CD4-positive, alpha-beta memory T cell (primary cell): ENCODE results near the gene SMG1. TPM values are rescaled to one million over a fixed set of nuclear protein-coding genes. Genes with fewer than 3 reads are reported as not detected.
A peak's percentile ranks its signal among the peaks of the same experiment; 100 is the strongest.

Experiments used
- CTCF ChIA-PET: fragments of 350-600 bp; sonication (Branson Sonifier 250); formaldehyde crosslinking; loops from one replicate; lab custom pipeline; 2021; ENCODE audit warnings: inconsistent platforms; ENCODE audit not compliant: partially characterized antibody; lab: Charles Lee
- POLR2A ChIA-PET: fragments of 350-600 bp; sonication (Branson Sonifier 250); formaldehyde crosslinking; loops from one replicate; lab custom pipeline; 2021; ENCODE audit not compliant: partially characterized antibody; lab: Charles Lee
- DNase-seq, 5 donors: peaks; one replicate each; pipeline versions ENCODE4 v3.0.0 to v3.0.0-alpha.2; 2020 to 2022; ENCODE audit warnings: mixed read lengths in 1 of 5
- H3K27ac ChIP-seq: one replicate; pipeline ENCODE4 v1.7.0; 2013; ENCODE audit warnings: low read depth, low read length
- H3K27me3 ChIP-seq: 2 replicates; pipeline ENCODE4 v1.7.0; 2013; ENCODE audit warnings: mild to moderate bottlenecking, low read length, moderate library complexity; ENCODE audit not compliant: insufficient read depth
- H3K36me3 ChIP-seq: 2 replicates; pipeline ENCODE4 v1.7.0; 2013; ENCODE audit warnings: mild to moderate bottlenecking, low read length, moderate library complexity; ENCODE audit not compliant: insufficient read depth
- H3K4me1 ChIP-seq: 2 replicates; pipeline ENCODE4 v1.7.0; 2013; ENCODE audit warnings: mild to moderate bottlenecking, low read length, moderate library complexity; ENCODE audit not compliant: insufficient read depth
- H3K4me3 ChIP-seq, 2 donors: one replicate each; pipeline ENCODE4 v1.7.0; 2013; ENCODE audit warnings: low read length in 2 of 2, mild to moderate bottlenecking in 1 of 2
- H3K9me3 ChIP-seq, 2 donors: one replicate each; pipeline ENCODE4 v1.7.0; 2013; ENCODE audit warnings: low read length in 2 of 2, control low read depth in 1 of 2; ENCODE audit not compliant: control insufficient read depth in 1 of 2
- H3K27ac Mint-ChIP-seq, 7 donors: one replicate each; pipeline ENCODE4 v1.8.0; 2020 to 2021; ENCODE audit warnings: mixed read lengths in 7 of 7, mild to moderate bottlenecking in 6 of 7, inconsistent platforms in 3 of 7, moderate library complexity in 3 of 7
- H3K27me3 Mint-ChIP-seq, 2 donors: one replicate each; pipeline ENCODE4 v1.8.0; 2020 to 2021; ENCODE audit warnings: mixed read lengths in 2 of 2
- H3K36me3 Mint-ChIP-seq, 2 donors: one replicate each; pipeline ENCODE4 v1.8.0; 2020 to 2021; ENCODE audit warnings: mixed read lengths in 2 of 2, inconsistent platforms in 1 of 2, mild to moderate bottlenecking in 1 of 2
- H3K4me1 Mint-ChIP-seq, 4 donors: one replicate each; pipeline ENCODE4 v1.8.0; 2020 to 2021; ENCODE audit warnings: mixed read lengths in 4 of 4, mild to moderate bottlenecking in 1 of 4
- H3K4me3 Mint-ChIP-seq, 8 donors: one replicate each; pipeline ENCODE4 v1.8.0; 2020 to 2021; ENCODE audit warnings: mixed read lengths in 8 of 8, mild to moderate bottlenecking in 7 of 8, moderate library complexity in 6 of 8, inconsistent platforms in 3 of 8
- H3K9me3 Mint-ChIP-seq, 8 donors: one replicate each; pipeline ENCODE4 v1.8.0; 2020 to 2021; ENCODE audit warnings: mixed read lengths in 8 of 8, mild to moderate bottlenecking in 5 of 8, inconsistent platforms in 3 of 8, moderate library complexity in 1 of 8
- intact Hi-C: fragments of 100-400 bp; cut with micrococcal nuclease; formaldehyde crosslinking; loops from one replicate; pipeline ENCODE4 v1.15.1; 2023
- polyA plus RNA-seq, 2 donors: library from polyadenylated mRNA; unstranded; fragments of 300-500 nt; fragmentation: Illumina TruSeq; gene quantifications; one replicate each; pipeline ENCODE4 v1.2.3, GENCODE V29; 2021
- total RNA-seq, 2 experiments: library from RNA; stranded (reverse); gene quantifications; one replicate each; pipeline ENCODE4 v1.2.3, GENCODE V29; 2021

SMG1 gene
- total and polyA plus RNA-seq, 4 experiments from 2014 or later = 5.4 to 177 (median 94.5) TPM

GRCh38 chr16:18799500-18799899 is 126.7 kb downstream of the SMG1 start:
- CTCF ChIA-PET = interaction anchor here (0.6 to 1.9 kb wide), 3 partner anchors 9 to 165 kb away, joined by 3 to 10 read pairs (median 3); partner anchors contain the start of gene RPS15A
- H3K36me3 Mint-ChIP-seq = peaks cover 14 to 40% of the 10 kb centered on the region in 2 donors
- peak overlapping the region; percentile 91 to 99 (median 94) for H3K4me3 Mint-ChIP-seq
- POLR2A ChIA-PET = interaction anchor here (1.0 to 6.4 kb wide), 2 partner anchors 12 to 126 kb away, joined by 3 to 176 read pairs; partner anchors contain the start of genes RPS15A and SMG1
- no peaks in the 10 kb centered on the region for H3K9me3 ChIP-seq
- H3K27ac ChIP-seq = peak overlapping the region; percentile 90
- no peak for DNase-seq
- H3K4me1 Mint-ChIP-seq = peaks cover 27 to 62% (median 46%) of the 10 kb centered on the region in 4 donors
- H3K4me3 ChIP-seq = peak overlapping the region in 1 of 2 donors; percentile 96
- intact Hi-C loops = no loop called here
- no peaks in the 10 kb centered on the region for H3K27me3 Mint-ChIP-seq
- peak overlapping the region in 6 of 7 donors; percentile 57 to 98 (median 84) for H3K27ac Mint-ChIP-seq
- H3K36me3 ChIP-seq = peaks cover 27% of the 10 kb centered on the region
- H3K9me3 Mint-ChIP-seq = peaks cover 0 to 8% (median 0%) of the 10 kb centered on the region in 8 donors
- no peaks in the 10 kb centered on the region for H3K27me3 ChIP-seq
- peaks cover 47% of the 10 kb centered on the region for H3K4me1 ChIP-seq

- H3K27me3 ChIP-seq = no peaks in the 10 kb centered on the region
- ChIA-PET CTCF (no interaction called here), POLR2A (interaction anchor here (0.9 kb wide), 1 partner anchor 22 kb away, joined by 4 read pairs; no protein-coding TSS in a partner anchor)
- peaks cover 33% of the 10 kb centered on the region for H3K4me1 ChIP-seq
- H3K27me3 Mint-ChIP-seq = no peaks in the 10 kb centered on the region
- no peak overlapping the region for H3K4me3 ChIP-seq
- H3K4me3 Mint-ChIP-seq = peak overlapping the region in 1 of 8 donors; percentile 24
- intact Hi-C loops = no loop called here
- peak overlapping the region in 1 of 7 donors; percentile 28 for H3K27ac Mint-ChIP-seq
- H3K36me3 Mint-ChIP-seq = peaks cover 23 to 50% of the 10 kb centered on the region in 2 donors
- H3K4me1 Mint-ChIP-seq = peaks cover 26 to 49% (median 37%) of the 10 kb centered on the region in 4 donors
- no peaks in the 10 kb centered on the region for H3K9me3 ChIP-seq
- peaks cover 0 to 8% (median 0%) of the 10 kb centered on the region in 8 donors for H3K9me3 Mint-ChIP-seq
- peaks cover 42% of the 10 kb centered on the region for H3K36me3 ChIP-seq
- no peak overlapping the region for H3K27ac ChIP-seq
- no peak for DNase-seq
These were observed 128.5 kb downstream of the SMG1 start for GRCh38 chr16:18797746-18798145.

GRCh38 chr16:18796377-18796776 is 129.8 kb downstream of the SMG1 start:
- H3K27me3 Mint-ChIP-seq = no peaks in the 10 kb centered on the region
- Histone ChIP-seq H3K36me3 (peaks cover 46% of the 10 kb centered on the region), H3K4me3 (no peak overlapping the region), H3K9me3 (no peaks in the 10 kb centered on the region), H3K27me3 (no peaks in the 10 kb centered on the region), H3K27ac (no peak overlapping the region), H3K4me1 (peaks cover 26% of the 10 kb centered on the region)
- H3K4me3 Mint-ChIP-seq = no peak overlapping the region
- no peak for DNase-seq
- POLR2A ChIA-PET = interaction anchor here (1.9 kb wide), 1 partner anchor 24 kb away, joined by 4 read pairs; no protein-coding TSS in a partner anchor
- intact Hi-C loops = no loop called here
- H3K4me1 Mint-ChIP-seq = peaks cover 24 to 38% (median 32%) of the 10 kb centered on the region in 4 donors
- CTCF ChIA-PET = no interaction called here
- H3K27ac Mint-ChIP-seq = peak overlapping the region in 3 of 7 donors; percentile 7 to 64 (median 22)
- peaks cover 31 to 56% of the 10 kb centered on the region in 2 donors for H3K36me3 Mint-ChIP-seq
- peaks cover 0 to 6% (median 0%) of the 10 kb centered on the region in 8 donors for H3K9me3 Mint-ChIP-seq

- Histone ChIP-seq H3K27me3 (no peaks in the 10 kb centered on the region), H3K9me3 (no peaks in the 10 kb centered on the region), H3K4me3 (no peak overlapping the region), H3K4me1 (peaks cover 18% of the 10 kb centered on the region), H3K27ac (no peak overlapping the region), H3K36me3 (peaks cover 48% of the 10 kb centered on the region)
- H3K4me3 Mint-ChIP-seq = no peak overlapping the region
- peaks cover 24 to 29% (median 27%) of the 10 kb centered on the region in 4 donors for H3K4me1 Mint-ChIP-seq
- no peak for DNase-seq
- peak overlapping the region in 2 of 7 donors; percentile 13 to 53 for H3K27ac Mint-ChIP-seq
- CTCF ChIA-PET = interaction anchor here (7.8 kb wide), 1 partner anchor 11 kb away, joined by 111 read pairs; the partner anchor contains the start of gene ARL6IP1
- POLR2A ChIA-PET = interaction anchor here (10.4 kb wide), 1 partner anchor 8 kb away, joined by 176 read pairs; the partner anchor contains the start of gene ARL6IP1
- H3K27me3 Mint-ChIP-seq = no peaks in the 10 kb centered on the region
- peaks cover 50 to 68% of the 10 kb centered on the region in 2 donors for H3K36me3 Mint-ChIP-seq
- intact Hi-C loops = no loop called here
- H3K9me3 Mint-ChIP-seq = peaks cover 0 to 7% (median 0%) of the 10 kb centered on the region in 8 donors
These were observed 133.3 kb downstream of the SMG1 start for GRCh38 chr16:18792836-18793433.

GRCh38 chr16:18789850-18790706 is 136.1 kb downstream of the SMG1 start, which contains the start of gene RPS15A:
Gene RPS15A, minus strand, starts transcription at chr16:18790334. Its CDS starts 1,221 bp downstream, at chr16:18789113.
- Mint-ChIP-seq H3K4me1 (peaks cover 36 to 53% (median 46%) of the 10 kb centered on the region in 4 donors), H3K27ac (peak within 1 kb of the TSS; percentile 93 to 97 (median 96)), H3K9me3 (peaks cover 0 to 5% (median 0%) of the 10 kb centered on the region in 8 donors), H3K4me3 (peak within 1 kb of the TSS; percentile 91 to 98 (median 96)), H3K27me3 (no peaks in the 10 kb centered on the region), H3K36me3 (peaks cover 62 to 74% of the 10 kb centered on the region in 2 donors)
- no peaks in the 10 kb centered on the region for H3K27me3 ChIP-seq
- H3K27ac ChIP-seq = peak within 1 kb of the TSS; percentile 80
- H3K9me3 ChIP-seq = no peaks in the 10 kb centered on the region
- H3K36me3 ChIP-seq = peaks cover 48% of the 10 kb centered on the region
- H3K4me3 ChIP-seq = peak within 1 kb of the TSS; percentile 77 to 98
- CTCF ChIA-PET = interaction anchor here (0.7 to 7.8 kb wide), 4 partner anchors 8 to 154 kb away, joined by 3 to 111 read pairs (median 6); partner anchors contain the start of gene ARL6IP1
- POLR2A ChIA-PET = interaction anchor here (0.9 to 10.4 kb wide), 8 partner anchors 11 to 765 kb away, joined by 3 to 176 read pairs (median 6); partner anchors contain the start of genes ARL6IP1, COQ7 and VPS35L
- DNase-seq = peak; percentile 90 to 98 (median 95)
- H3K4me1 ChIP-seq = peaks cover 43% of the 10 kb centered on the region
- intact Hi-C loops = loop anchor here (1.0 kb wide), 5 partner anchors 11 to 765 kb away; partner anchors contain the start of genes ARL6IP1, CCP110, COQ7 and SMG1

GRCh38 chr16:18789515-18789849 is 136.7 kb downstream of the SMG1 start:
- Histone ChIP-seq H3K27me3 (no peaks in the 10 kb centered on the region), H3K4me1 (peaks cover 49% of the 10 kb centered on the region), H3K9me3 (no peaks in the 10 kb centered on the region), H3K27ac (peak overlapping the region; percentile 80), H3K36me3 (peaks cover 52% of the 10 kb centered on the region), H3K4me3 (peak overlapping the region; percentile 77 to 98)
- ChIA-PET POLR2A (interaction anchor here (0.9 to 10.4 kb wide), 6 partner anchors 12 to 766 kb away, joined by 3 to 176 read pairs (median 6); partner anchors contain the start of genes ARL6IP1, COQ7 and VPS35L), CTCF (interaction anchor here (1.3 to 7.8 kb wide), 3 partner anchors 9 to 14 kb away, joined by 3 to 111 read pairs (median 10); partner anchors contain the start of gene ARL6IP1)
- Mint-ChIP-seq H3K9me3 (peaks cover 0 to 5% (median 0%) of the 10 kb centered on the region in 8 donors), H3K36me3 (peaks cover 68 to 77% of the 10 kb centered on the region in 2 donors), H3K27ac (peak overlapping the region; percentile 93 to 97 (median 96)), H3K27me3 (no peaks in the 10 kb centered on the region), H3K4me1 (peaks cover 41 to 59% (median 52%) of the 10 kb centered on the region in 4 donors), H3K4me3 (peak overlapping the region; percentile 91 to 98 (median 96))
- no peak for DNase-seq
- intact Hi-C loops = no loop called here
